ENCODE measurements around the gene ECT2L. TPM values are rescaled to one million over a fixed set of nuclear protein-coding genes. Genes with fewer than 3 reads are reported as not detected.

ECT2L gene, protein sequence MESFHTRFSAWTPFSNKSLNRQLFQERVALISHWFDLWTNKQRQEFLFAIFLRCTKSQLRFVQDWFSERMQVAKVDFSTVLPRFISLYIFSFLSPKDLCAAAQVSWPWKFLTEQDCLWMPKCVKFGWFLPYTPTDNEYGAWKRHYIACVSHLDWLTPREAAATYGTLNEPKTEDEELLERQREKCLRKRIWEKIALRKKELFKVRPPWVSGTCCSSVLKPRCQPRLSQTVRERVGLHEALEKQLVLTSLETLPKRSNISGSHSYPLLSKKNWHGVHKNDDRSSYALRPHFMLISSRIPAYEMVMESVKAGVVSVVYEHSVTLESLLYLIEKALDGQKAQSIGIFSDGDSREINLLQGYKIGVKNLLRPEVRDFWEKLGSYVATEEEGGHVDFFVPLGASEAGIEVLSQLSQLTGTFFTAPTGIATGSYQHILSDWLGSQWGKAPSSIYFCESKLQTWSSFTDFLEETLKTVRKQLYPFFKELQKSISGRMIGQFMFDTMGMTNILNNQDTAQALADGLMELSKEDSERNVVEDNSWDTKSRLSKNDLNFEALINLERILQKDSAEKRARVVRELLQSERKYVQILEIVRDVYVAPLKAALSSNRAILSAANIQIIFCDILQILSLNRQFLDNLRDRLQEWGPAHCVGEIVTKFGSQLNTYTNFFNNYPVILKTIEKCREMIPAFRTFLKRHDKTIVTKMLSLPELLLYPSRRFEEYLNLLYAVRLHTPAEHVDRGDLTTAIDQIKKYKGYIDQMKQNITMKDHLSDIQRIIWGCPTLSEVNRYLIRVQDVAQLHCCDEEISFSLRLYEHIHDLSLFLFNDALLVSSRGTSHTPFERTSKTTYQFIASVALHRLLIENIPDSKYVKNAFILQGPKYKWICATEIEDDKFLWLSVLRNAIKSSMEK
- total RNA-seq: not detected

DNA sequence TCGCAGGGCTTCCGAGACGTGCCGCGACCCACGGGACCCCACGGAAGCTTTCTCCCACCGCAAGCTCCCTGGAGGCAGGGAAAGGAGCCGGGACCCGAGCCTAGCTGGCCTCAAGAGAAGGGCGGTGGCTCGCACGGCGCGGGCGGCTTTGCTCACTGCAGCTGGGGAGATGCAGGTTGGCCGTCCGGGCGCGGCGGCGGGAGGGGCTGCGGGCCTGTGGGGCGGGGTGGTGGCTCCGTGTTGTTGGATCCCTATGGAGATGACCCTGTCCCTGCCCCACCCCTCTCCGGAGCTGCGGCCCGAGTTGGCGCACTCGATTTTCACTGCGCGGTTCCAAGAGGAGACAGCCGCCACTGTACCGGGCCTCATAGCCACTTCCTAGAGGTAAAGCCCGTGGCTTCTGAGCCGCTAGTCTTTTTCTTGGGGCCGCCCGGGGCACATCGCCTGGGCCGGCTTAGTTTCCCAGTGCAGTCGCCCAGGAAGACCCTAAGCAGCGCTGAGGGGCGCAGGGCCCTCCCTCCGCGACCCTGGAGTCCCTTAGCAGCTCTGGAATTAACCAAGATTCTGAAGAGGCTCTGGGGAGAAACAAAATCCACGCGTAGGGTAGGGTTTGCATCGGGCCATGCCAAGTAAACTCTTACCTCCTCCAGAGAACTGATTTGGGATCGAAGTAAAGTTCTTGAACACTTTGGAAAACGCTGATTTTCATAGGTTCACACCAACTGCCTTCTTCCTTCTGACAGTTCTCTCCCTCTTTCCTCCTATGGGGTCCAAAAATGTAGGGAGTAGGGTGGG is at the start of gene ECT2L:
Gene ECT2L, plus strand, starts transcription at position 279 of the 795 bp plus-strand sequence. CDS start 17,188 bp downstream, outside the sequence.
- peaks cover 29% of the 10 kb centered on the region for H3K27me3 Mint-ChIP-seq
- peaks cover 5% of the 10 kb centered on the region for H3K36me3 Mint-ChIP-seq
- peak; percentile 58 for ATAC-seq (ENCODE audit: low read depth)
- H3K27ac Mint-ChIP-seq: no peak within 1 kb of the TSS
- peak; percentile 35 for DNase-seq
- H3K4me3 Mint-ChIP-seq: no peak within 1 kb of the TSS
- H3K4me1 Mint-ChIP-seq: no peaks in the 10 kb centered on the region
- POLR2A ChIA-PET: no interaction called here
- H3K9me3 Mint-ChIP-seq: no peaks in the 10 kb centered on the region

DNA sequence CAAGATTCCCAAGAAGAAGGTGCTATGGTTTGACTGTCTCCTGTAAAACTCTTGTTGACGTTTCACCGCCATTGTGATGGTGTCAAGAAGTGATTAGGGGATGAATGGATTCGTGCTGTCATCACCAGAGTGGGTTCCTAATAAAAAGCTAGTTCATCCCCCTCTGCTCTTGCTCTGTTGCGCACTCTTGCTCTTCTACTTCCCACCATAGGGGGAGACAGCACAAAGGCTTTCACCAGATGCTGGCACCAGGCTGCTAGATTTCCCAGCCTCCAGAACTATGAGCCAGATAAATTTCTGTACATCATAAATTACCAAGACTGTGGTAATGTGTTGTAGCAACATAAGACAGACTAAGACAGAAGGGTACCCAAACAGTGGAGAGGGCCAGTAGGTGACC is 43.9 kb upstream of the ECT2L start:
- H3K27me3 Mint-ChIP-seq: no peaks in the 10 kb centered on the region
- ATAC-seq (ENCODE audit: low read depth) (no peak), DNase-seq (no peak)
- no peaks in the 10 kb centered on the region for H3K9me3 Mint-ChIP-seq
- no peaks in the 10 kb centered on the region for H3K36me3 Mint-ChIP-seq
- H3K27ac Mint-ChIP-seq: no peak overlapping the region
- no peaks in the 10 kb centered on the region for H3K4me1 Mint-ChIP-seq
- no peak overlapping the region for H3K4me3 Mint-ChIP-seq
- POLR2A ChIA-PET: no interaction called here

DNA sequence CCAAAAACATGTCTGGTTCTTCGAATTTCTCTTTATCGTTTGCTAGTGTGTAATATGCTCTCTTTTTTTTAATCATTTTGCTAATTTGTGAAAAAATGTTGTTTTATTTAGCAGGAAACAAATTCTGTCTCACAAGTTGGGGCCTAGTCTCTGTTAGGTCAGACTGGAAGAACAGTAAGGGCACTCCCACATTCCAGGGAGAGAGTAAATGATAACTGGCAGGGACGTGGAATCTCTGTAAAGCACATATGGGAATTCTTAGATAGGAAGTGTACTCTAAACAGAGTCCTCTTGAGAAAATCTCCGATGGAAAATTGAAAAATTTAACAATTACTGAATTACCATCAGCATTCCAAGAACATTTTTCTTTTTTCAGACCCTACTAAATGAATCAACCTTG is 38.8 kb upstream of the ECT2L start:
- Mint-ChIP-seq H3K4me3 (no peak overlapping the region), H3K9me3 (no peaks in the 10 kb centered on the region), H3K36me3 (no peaks in the 10 kb centered on the region), H3K27me3 (no peaks in the 10 kb centered on the region), H3K27ac (no peak overlapping the region), H3K4me1 (no peaks in the 10 kb centered on the region)
- DNase-seq: no peak
- POLR2A ChIA-PET: no interaction called here
- no peak for ATAC-seq (ENCODE audit: low read depth)

DNA sequence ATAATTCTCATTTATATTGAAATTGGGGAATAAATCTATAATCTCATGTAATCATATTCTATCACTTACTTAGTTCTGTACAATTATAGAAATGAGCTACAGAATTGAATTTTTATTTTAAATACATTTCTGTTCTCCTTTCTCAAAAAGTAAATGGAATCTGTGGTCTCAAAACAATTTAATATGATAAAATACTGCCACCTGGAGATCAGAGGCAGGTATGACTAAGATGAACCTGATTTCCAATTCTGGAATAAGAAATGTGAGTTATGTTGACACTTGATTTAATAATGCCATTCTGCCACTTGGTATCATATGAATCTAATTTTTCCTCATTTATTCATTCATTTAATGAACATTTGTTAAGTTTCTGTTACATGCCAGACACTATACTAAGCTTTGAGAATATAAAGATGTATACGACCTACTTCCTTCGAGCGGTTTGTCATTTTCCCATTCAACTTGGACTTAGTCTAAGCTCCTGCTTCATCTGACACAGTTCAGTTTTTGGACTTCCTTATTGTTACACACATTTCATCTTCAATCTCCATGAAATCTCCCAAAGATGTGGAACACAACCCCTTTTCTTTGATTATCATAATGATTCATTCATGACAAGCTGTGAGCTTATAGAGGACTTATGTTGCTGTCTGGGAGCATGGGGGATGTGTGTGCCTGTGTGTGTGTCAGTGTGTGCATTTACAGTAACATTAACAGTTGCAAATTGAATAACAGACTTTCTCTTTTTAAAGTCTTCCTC is 29.8 kb upstream of the ECT2L start:
- no peaks in the 10 kb centered on the region for H3K27me3 Mint-ChIP-seq
- H3K9me3 Mint-ChIP-seq: no peaks in the 10 kb centered on the region
- ATAC-seq (ENCODE audit: low read depth) (no peak), DNase-seq (no peak)
- POLR2A ChIA-PET: no interaction called here
- peaks cover 7% of the 10 kb centered on the region for H3K4me1 Mint-ChIP-seq
- no peaks in the 10 kb centered on the region for H3K36me3 Mint-ChIP-seq
- H3K27ac Mint-ChIP-seq: no peak overlapping the region
- no peak overlapping the region for H3K4me3 Mint-ChIP-seq

DNA sequence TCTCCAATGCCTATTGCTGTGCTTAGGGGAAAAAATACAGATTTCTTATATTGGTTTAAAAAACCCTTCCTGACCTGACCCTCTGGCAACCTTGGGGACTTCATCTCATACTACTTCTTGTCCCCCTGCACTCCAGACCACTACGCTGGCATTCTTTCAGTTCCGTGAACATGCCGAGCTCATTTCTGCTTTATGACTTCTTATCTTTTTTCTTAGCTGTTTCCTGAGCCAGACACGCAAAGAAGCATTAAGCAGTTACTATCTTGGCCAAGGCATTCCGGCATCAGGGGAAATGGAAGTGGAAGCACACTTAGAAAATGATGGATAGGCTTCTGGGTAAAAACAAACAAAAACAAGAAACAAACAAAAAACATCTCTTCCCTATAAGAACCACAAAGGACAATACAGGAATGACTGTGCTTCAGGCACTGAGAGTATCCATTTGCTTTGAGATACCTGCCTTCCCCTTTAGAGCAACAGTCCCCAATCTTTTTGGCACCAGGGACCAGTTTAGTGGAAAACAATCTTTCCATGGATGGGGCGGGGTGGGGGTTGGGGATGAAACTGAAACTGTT is 26.7 kb upstream of the ECT2L start:
- POLR2A ChIA-PET: no interaction called here
- Mint-ChIP-seq H3K4me1 (peaks cover 14% of the 10 kb centered on the region), H3K4me3 (peak overlapping the region; percentile 32), H3K27ac (no peak overlapping the region), H3K9me3 (no peaks in the 10 kb centered on the region), H3K36me3 (no peaks in the 10 kb centered on the region), H3K27me3 (no peaks in the 10 kb centered on the region)
- DNase-seq (no peak), ATAC-seq (ENCODE audit: low read depth) (no peak)

DNA sequence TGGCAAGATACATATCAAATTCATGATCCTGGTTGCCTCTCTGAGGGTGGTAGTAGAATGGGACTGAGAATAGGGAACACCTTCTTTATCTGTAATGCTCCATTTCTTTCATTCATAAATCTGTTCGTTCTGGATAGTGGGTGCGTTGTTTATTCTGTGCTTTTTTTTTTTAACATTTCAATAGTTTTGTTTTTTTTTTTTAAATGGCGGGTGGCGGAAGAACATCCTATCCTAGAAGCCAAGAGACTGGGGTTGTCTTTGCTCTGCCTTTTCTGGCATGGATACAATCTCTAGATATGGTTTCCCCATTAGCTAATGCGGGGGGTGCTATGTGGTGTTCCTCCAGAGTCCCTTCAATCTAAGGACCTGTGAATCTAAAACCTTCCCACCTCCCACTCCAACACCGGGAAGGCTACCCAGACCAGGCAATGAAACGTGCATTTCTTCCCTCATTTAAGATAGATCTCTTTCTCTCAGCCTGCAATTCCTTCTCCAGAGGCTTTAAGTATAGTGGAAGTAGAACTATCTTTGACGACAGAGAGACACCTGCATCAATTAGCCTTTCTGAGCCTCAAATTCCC is 23.2 kb upstream of the ECT2L start:
- peaks cover 15% of the 10 kb centered on the region for H3K4me1 Mint-ChIP-seq
- H3K9me3 Mint-ChIP-seq: no peaks in the 10 kb centered on the region
- DNase-seq: no peak
- H3K36me3 Mint-ChIP-seq: peaks cover 2% of the 10 kb centered on the region
- peak overlapping the region; percentile 100 for H3K27ac Mint-ChIP-seq
- POLR2A ChIA-PET: interaction anchor here (1.8 to 1.9 kb wide), 2 partner anchors 9 to 601 kb away, joined by 5 to 8 read pairs; partner anchors contain the start of gene CITED2
- H3K27me3 Mint-ChIP-seq: no peaks in the 10 kb centered on the region
- H3K4me3 Mint-ChIP-seq: peak overlapping the region; percentile 98
- no peak for ATAC-seq (ENCODE audit: low read depth)

DNA sequence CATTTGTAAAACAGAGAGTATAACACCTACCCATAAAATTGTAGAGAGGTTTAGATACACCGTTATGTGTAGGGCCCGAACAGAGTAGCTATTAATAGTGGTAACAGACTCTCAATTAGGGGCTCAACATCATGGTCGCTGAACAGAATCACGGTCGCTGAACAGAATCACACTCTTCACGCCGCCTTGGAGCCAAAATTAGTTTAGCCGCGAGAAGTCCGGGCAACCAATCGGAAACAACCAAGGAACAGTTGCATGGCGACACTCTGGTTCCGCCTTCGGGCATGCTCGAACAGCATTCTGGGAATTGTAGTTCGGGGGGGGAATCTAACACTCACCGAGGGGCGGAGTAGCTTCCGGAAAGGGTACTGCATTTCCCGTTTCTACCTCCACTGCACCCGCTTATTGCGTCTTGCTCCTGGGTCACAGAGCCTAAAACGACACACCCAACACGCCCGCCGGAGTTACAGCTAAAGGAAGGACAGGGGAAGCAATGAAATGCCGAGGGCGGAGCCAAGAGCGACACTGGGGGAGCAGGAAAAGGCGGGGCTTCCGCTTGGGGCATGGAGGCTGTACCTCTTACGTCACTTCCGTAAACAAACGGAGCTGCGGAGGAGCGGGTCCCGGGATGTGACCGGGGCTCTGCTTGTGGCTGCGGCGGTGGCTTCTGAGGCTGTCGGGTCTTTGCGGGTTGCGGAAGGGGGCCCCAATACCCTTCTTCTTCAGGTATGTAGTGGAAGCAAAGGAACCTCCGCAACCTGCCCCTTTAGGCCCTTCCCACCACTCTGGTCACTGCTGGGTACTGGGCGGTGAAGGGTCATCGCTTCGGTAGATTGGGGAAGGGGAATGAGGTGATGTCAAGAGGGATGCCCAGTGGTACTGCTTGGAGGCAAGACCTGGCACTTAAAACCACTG is 22.5 kb upstream of the ECT2L start, which contains the start of gene CCDC28A:
Gene CCDC28A, plus strand, starts transcription at position 593 of the 915 bp plus-strand sequence. CDS start 2,352 bp downstream, outside the sequence.
- H3K9me3 Mint-ChIP-seq: no peaks in the 10 kb centered on the region
- H3K4me1 Mint-ChIP-seq: peaks cover 15% of the 10 kb centered on the region
- no peaks in the 10 kb centered on the region for H3K27me3 Mint-ChIP-seq
- peaks cover 2% of the 10 kb centered on the region for H3K36me3 Mint-ChIP-seq
- POLR2A ChIA-PET: interaction anchor here (0.7 to 1.9 kb wide), 4 partner anchors 10 to 601 kb away, joined by 3 to 8 read pairs (median 4); partner anchors contain the start of gene CITED2
- DNase-seq: peak; percentile 91
- ATAC-seq (ENCODE audit: low read depth): peak; percentile 91
- H3K27ac Mint-ChIP-seq: peak within 1 kb of the TSS; percentile 100
- H3K4me3 Mint-ChIP-seq: peak within 1 kb of the TSS; percentile 98

DNA sequence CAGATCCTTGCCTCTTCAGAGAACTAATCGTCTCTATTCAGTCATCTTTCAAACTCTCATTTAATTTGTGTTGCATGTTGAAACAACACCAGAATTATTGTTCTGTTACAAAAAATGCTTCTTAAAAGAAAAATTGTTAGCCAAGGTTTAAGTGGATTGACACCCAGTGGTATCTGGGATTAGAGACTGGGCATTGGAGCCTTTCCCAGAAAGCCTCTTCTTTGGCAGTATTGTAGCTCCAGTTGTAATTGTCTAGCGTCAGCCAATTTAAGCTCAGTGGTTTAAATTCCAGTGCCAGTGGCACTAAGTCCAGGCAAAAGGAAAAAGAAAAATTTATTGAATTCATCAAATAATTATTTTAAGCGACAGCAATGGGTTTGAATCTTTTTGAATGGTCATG is 21.5 kb upstream of the ECT2L start:
- H3K27me3 Mint-ChIP-seq: no peaks in the 10 kb centered on the region
- POLR2A ChIA-PET: no interaction called here
- no peak for ATAC-seq (ENCODE audit: low read depth)
- H3K36me3 Mint-ChIP-seq: peaks cover 2% of the 10 kb centered on the region
- no peak for DNase-seq
- peak overlapping the region; percentile 98 for H3K4me3 Mint-ChIP-seq
- peak overlapping the region; percentile 100 for H3K27ac Mint-ChIP-seq
- H3K4me1 Mint-ChIP-seq: peaks cover 12% of the 10 kb centered on the region
- H3K9me3 Mint-ChIP-seq: no peaks in the 10 kb centered on the region

DNA sequence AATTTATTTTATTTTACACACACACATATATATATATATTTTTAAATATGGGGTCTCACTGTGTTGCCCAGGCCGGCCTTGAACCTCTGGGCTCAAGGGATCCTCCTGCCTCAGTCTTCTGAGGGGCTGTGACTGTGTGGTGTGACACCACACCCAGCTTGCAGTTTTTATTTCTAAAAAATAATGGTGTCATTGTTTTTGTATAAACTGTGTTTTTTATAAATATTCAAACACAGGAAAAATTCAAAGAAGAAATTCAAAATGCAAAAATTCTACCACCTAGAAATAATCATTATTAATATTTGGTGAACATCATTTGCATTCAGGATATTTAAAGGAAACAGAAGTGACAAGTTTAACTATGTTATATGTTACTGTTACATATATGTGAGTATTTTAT is 19.2 kb upstream of the ECT2L start:
- POLR2A ChIA-PET: no interaction called here
- no peak for DNase-seq

DNA sequence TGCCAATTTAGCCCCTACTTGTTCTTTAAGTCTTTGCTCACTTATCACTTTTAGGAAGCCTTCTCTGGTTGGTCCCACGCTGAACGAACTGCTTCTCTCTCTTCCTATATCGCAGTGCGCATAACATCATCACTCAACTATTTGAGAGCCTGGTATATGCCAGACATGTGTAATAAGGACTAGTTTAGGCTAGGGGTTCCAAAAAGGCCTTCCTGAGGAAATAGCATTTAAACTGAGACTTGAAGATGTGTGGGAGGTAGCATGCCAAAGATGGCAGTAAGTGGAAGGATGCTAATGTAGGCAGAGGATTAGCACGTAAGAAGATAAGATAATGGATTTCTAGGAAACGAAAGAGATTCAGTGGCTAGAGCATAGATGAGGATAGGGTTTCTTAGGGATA is 17.6 kb upstream of the ECT2L start:
- Mint-ChIP-seq H3K27me3 (no peaks in the 10 kb centered on the region), H3K27ac (no peak overlapping the region), H3K4me3 (no peak overlapping the region), H3K4me1 (peaks cover 7% of the 10 kb centered on the region), H3K36me3 (peaks cover 6% of the 10 kb centered on the region), H3K9me3 (no peaks in the 10 kb centered on the region)
- ATAC-seq (ENCODE audit: low read depth) (no peak), DNase-seq (no peak)
- POLR2A ChIA-PET: no interaction called here

More for the DNA sequence above, 19.2 kb upstream of the ECT2L start:
- H3K36me3 Mint-ChIP-seq: peaks cover 3% of the 10 kb centered on the region
- H3K4me1 Mint-ChIP-seq: peaks cover 12% of the 10 kb centered on the region
- H3K4me3 Mint-ChIP-seq: no peak overlapping the region
- no peak overlapping the region for H3K27ac Mint-ChIP-seq
- H3K27me3 Mint-ChIP-seq: no peaks in the 10 kb centered on the region
- H3K9me3 Mint-ChIP-seq: no peaks in the 10 kb centered on the region
- ATAC-seq (ENCODE audit: low read depth): no peak

DNA sequence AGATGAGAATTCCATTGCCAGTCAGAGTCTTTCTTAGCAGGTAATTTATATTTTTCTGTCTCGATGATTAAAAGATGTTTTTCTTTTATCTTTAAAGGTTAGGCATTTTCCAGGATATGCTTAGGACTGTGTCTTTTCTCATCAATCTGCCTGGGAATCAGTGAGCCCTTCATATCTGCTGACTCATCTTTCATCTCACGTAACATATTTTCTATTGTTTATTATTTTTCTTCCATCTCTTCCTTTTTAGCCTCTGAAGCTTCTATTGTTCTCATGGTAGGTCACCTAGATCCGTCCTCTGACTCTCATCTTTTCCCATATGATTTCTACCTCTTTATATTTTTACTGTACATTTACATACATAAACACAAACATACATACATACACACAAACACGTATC is 13.6 kb upstream of the ECT2L start:
- H3K4me1 Mint-ChIP-seq: peaks cover 8% of the 10 kb centered on the region
- no peaks in the 10 kb centered on the region for H3K9me3 Mint-ChIP-seq
- no peak overlapping the region for H3K4me3 Mint-ChIP-seq

More for the DNA sequence above, 13.6 kb upstream of the ECT2L start:
- ATAC-seq (ENCODE audit: low read depth) (no peak), DNase-seq (no peak)
- Mint-ChIP-seq H3K36me3 (peaks cover 6% of the 10 kb centered on the region), H3K27me3 (no peaks in the 10 kb centered on the region), H3K27ac (no peak overlapping the region)
- POLR2A ChIA-PET: no interaction called here

Measured in activated naive CD8-positive, alpha-beta T cell treated with anti-CD3 and anti-CD28 coated beads, Interleukin-2, amount 10 ng/mL, durations not matched to agents 7 days and 5 days (primary cell).